Neural progenitor cell (in vitro differentiated cells): Measurements from ENCODE around the gene ROBO2. TPM values are rescaled to one million over a fixed set of nuclear protein-coding genes. Genes with fewer than 3 reads are reported as not detected.

Experiments used
- DNase-seq: peaks from one replicate; pipeline ENCODE4 v3.0.0-alpha.2; 2016; ENCODE audit warnings: low spot score
- H2AFZ ChIP-seq: fragments of 200-600 bp; sonication (generic); replicated peaks from 2 replicates; pipeline ENCODE4 v1.6.1; 2016; ENCODE audit warnings: antibody characterized with exemption
- H3F3A ChIP-seq: fragments of 200-600 bp; sonication (generic); 2 replicates; pipeline ENCODE4 v1.6.1; 2016; ENCODE audit warnings: antibody characterized with exemption, low read depth
- H3K27ac ChIP-seq: fragments of 200-600 bp; sonication (generic); 2 replicates; pipeline ENCODE4 v1.5.1; 2016; ENCODE audit warnings: mild to moderate bottlenecking
- H3K27me3 ChIP-seq: fragments of 200-600 bp; sonication (generic); 2 replicates; pipeline ENCODE4 v1.6.1; 2016; ENCODE audit warnings: mild to moderate bottlenecking, moderate library complexity
- H3K36me3 ChIP-seq: fragments of 200-600 bp; sonication (generic); 2 replicates; pipeline ENCODE4 v1.5.1; 2016
- H3K4me1 ChIP-seq: fragments of 200-600 bp; sonication (generic); 2 replicates; pipeline ENCODE4 v1.6.1; 2016; ENCODE audit warnings: mixed run types
- H3K4me2 ChIP-seq: fragments of 200-600 bp; sonication (generic); 2 replicates; pipeline ENCODE4 v1.6.1; 2016
- H3K4me3 ChIP-seq: fragments of 200-600 bp; sonication (generic); 2 replicates; pipeline ENCODE4 v1.5.1; 2016
- H3K79me2 ChIP-seq: fragments of 200-600 bp; sonication (generic); 2 replicates; pipeline ENCODE4 v1.6.1; 2016; ENCODE audit warnings: low read depth
- H3K9ac ChIP-seq: fragments of 200-600 bp; sonication (generic); 2 replicates; pipeline ENCODE4 v1.6.1; 2016
- H3K9me3 ChIP-seq: fragments of 200-600 bp; sonication (generic); 2 replicates; pipeline ENCODE4 v1.5.1; 2016; ENCODE audit warnings: low read depth
- H4K20me1 ChIP-seq: fragments of 200-600 bp; sonication (generic); 2 replicates; pipeline ENCODE4 v1.6.1; 2016; ENCODE audit warnings: low read depth
- H3K27ac Mint-ChIP-seq: 3 replicates; pipeline ENCODE4 v1.8.0; 2021; ENCODE audit warnings: mixed read lengths
- H3K27me3 Mint-ChIP-seq: 2 replicates; pipeline ENCODE4 v1.8.0; 2022; ENCODE audit warnings: low read depth, mild to moderate bottlenecking, inconsistent platforms, moderate library complexity, mixed read lengths; ENCODE audit not compliant: insufficient read depth
- H3K36me3 Mint-ChIP-seq: 3 replicates; pipeline ENCODE4 v1.8.0; 2021; ENCODE audit warnings: mixed read lengths
- H3K4me1 Mint-ChIP-seq: 3 replicates; pipeline ENCODE4 v1.8.0; 2021; ENCODE audit warnings: mixed read lengths
- H3K4me3 Mint-ChIP-seq: 3 replicates; pipeline ENCODE4 v1.8.0; 2021; ENCODE audit warnings: mild to moderate bottlenecking, moderate library complexity, mixed read lengths
- H3K9me3 Mint-ChIP-seq: 3 replicates; pipeline ENCODE4 v1.8.0; 2020; ENCODE audit warnings: mixed read lengths
- CTCF ChIP-seq: fragments of 200-600 bp; sonication (generic); IDR thresholded peaks from 2 replicates; pipeline ENCODE4 v1.5.1; 2017; ENCODE audit warnings: antibody characterized with exemption, mild to moderate bottlenecking
- EZH2 ChIP-seq: fragments of 200-600 bp; sonication (generic); IDR thresholded peaks from 2 replicates; pipeline ENCODE4 v1.6.1; 2017; ENCODE audit warnings: antibody characterized with exemption, mild to moderate bottlenecking, moderate library complexity
- EZH2phosphoT487 ChIP-seq: fragments of 200-600 bp; sonication (generic); IDR thresholded peaks from 2 replicates; pipeline ENCODE4 v1.6.1; 2017; ENCODE audit warnings: antibody characterized with exemption
- total RNA-seq: library from RNA; depleted of rRNA; stranded (reverse); fragments of >200 nt; gene quantifications from 2 replicates; pipeline ENCODE4 v1.2.3, GENCODE V29; 2015; ENCODE audit warnings: low replicate concordance

Gene ROBO2
- total RNA-seq, 1 donor from 2014 or later: 15.0 TPM

GRCh38 chr3:77320514-77320913, 280.6 kb downstream of the ROBO2 start:
- no peaks in the 10 kb centered on the region for H3K9me3 ChIP-seq
- DNase-seq: peak; percentile 70
- H3K4me1 ChIP-seq: no peaks in the 10 kb centered on the region
- H3K4me3 ChIP-seq: no peak overlapping the region
- peaks cover 25% of the 10 kb centered on the region for H3F3A ChIP-seq
- H2AFZ ChIP-seq: no peak overlapping the region
- no peaks in the 10 kb centered on the region for H4K20me1 ChIP-seq
- no peaks in the 10 kb centered on the region for H3K27me3 ChIP-seq
- H3K9me3 Mint-ChIP-seq: no peaks in the 10 kb centered on the region
- TF ChIP-seq CTCF (peak; percentile 75), EZH2phosphoT487 (no peak)
- no peaks in the 10 kb centered on the region for H3K36me3 ChIP-seq
- H3K27ac ChIP-seq: no peak overlapping the region
- no peak overlapping the region for H3K4me3 Mint-ChIP-seq
- peaks cover 2% of the 10 kb centered on the region for H3K36me3 Mint-ChIP-seq
- no peaks in the 10 kb centered on the region for H3K4me1 Mint-ChIP-seq
- no peaks in the 10 kb centered on the region for H3K27me3 Mint-ChIP-seq
- no peak overlapping the region for H3K4me2 ChIP-seq
- H3K27ac Mint-ChIP-seq: no peak overlapping the region
- H3K79me2 ChIP-seq: no peaks in the 10 kb centered on the region
- H3K9ac ChIP-seq: no peak overlapping the region

DNA sequence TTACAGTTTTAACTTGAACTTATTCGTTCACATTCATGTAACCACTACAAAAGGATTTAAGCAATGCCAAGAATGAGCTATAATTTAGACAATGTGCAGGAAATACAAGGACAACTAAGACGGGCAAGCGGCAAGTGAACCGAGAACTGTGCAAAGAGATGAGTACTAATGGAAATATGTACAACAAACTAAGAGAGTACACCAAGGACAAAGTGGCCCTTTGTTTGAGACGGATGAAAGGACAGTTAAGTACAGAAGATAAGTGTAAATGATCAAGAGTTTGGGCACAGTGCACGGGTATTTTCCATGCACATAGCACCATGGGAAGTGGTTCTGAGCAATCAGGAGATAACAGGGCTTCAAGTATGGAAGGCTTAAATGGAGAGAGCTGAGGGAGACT, 281.7 kb downstream of the ROBO2 start:
- Histone ChIP-seq H3K27me3 (no peaks in the 10 kb centered on the region), H3K4me1 (peaks cover 8% of the 10 kb centered on the region), H3K9me3 (no peaks in the 10 kb centered on the region), H3K79me2 (no peaks in the 10 kb centered on the region), H3F3A (peaks cover 25% of the 10 kb centered on the region), H2AFZ (no peak overlapping the region), H3K4me2 (no peak overlapping the region), H4K20me1 (no peaks in the 10 kb centered on the region), H3K27ac (no peak overlapping the region), H3K4me3 (no peak overlapping the region), H3K9ac (no peak overlapping the region), H3K36me3 (no peaks in the 10 kb centered on the region)
- Mint-ChIP-seq H3K9me3 (no peaks in the 10 kb centered on the region), H3K36me3 (peaks cover 2% of the 10 kb centered on the region), H3K27ac (no peak overlapping the region), H3K4me1 (no peaks in the 10 kb centered on the region), H3K4me3 (no peak overlapping the region), H3K27me3 (no peaks in the 10 kb centered on the region)
- DNase-seq: no peak
- TF ChIP-seq EZH2: no peak
- TF ChIP-seq EZH2phosphoT487: no peak
- TF ChIP-seq CTCF: no peak

DNA sequence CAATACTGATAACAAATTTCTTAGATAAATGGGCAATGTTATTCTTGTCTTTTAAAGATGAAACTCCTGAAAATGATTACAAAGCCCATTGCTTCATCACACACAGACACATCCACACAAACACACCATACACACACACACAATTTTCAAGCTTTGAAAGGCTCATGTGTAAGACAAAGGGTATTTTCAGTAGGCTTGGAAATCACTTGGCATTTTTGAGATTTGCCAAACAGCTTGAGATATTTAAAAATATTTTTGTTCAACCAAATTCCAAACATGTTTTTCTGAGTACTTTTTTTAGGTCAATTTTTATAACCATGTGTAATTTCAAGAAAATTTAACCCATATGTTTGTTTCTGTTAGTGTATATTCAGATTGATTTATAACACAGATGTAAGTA, 283.7 kb downstream of the ROBO2 start:
- no peaks in the 10 kb centered on the region for H4K20me1 ChIP-seq
- no peaks in the 10 kb centered on the region for H3K27me3 Mint-ChIP-seq
- H3K36me3 Mint-ChIP-seq: no peaks in the 10 kb centered on the region

More for the DNA sequence above, 283.7 kb downstream of the ROBO2 start:
- Histone ChIP-seq H3K79me2 (no peaks in the 10 kb centered on the region), H3K9ac (no peak overlapping the region), H3K27me3 (no peaks in the 10 kb centered on the region), H3K4me1 (peaks cover 14% of the 10 kb centered on the region), H3K36me3 (no peaks in the 10 kb centered on the region), H2AFZ (no peak overlapping the region), H3K4me3 (no peak overlapping the region), H3K27ac (no peak overlapping the region), H3F3A (peaks cover 25% of the 10 kb centered on the region), H3K4me2 (no peak overlapping the region), H3K9me3 (no peaks in the 10 kb centered on the region)
- Mint-ChIP-seq H3K9me3 (no peaks in the 10 kb centered on the region), H3K4me1 (no peaks in the 10 kb centered on the region), H3K4me3 (no peak overlapping the region), H3K27ac (no peak overlapping the region)
- DNase-seq: no peak
- TF ChIP-seq EZH2phosphoT487 (no peak), EZH2 (no peak), CTCF (no peak)
